ENCODE results near the gene BCDIN3D.

The BCDIN3D gene

DNA sequence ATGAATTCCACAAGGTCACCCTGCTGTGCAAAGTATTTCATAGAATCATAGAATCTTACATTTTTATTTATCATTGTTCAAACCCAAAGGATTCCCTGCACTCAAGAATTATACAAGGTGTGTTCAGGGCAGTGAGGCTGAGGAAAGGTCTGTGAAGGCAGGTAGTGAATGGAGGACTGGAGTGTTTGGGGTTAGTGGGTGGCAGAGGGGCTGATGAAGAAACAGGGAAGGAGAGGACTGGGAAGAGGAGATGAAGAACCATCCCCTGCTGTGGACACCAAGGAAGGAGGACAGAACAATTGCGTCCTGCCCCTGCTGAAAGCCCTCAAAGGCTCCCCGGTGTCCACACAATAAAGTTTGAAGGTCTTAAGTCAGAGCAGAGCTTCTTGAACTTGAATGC lies 10.8 kb upstream of the BCDIN3D start:
- 76% methylated on average over 2 of the region's 2 CpGs for WGBS

GRCh38 chr12:49847161-49847560 lies 4.3 kb upstream of the BCDIN3D start:
- Histone ChIP-seq H3K27ac (ENCODE audit: low read depth, low read length) (no peak overlapping the region), H3K36me3 (ENCODE audit: insufficient read depth, low read length) (no peaks in the 10 kb centered on the region), H3K9ac (ENCODE audit: low read depth, low read length) (no peak overlapping the region), H3K4me1 (ENCODE audit: insufficient read depth, low read length) (no peaks in the 10 kb centered on the region), H3K9me3 (ENCODE audit: insufficient read depth, low read depth, low read length) (no peaks in the 10 kb centered on the region), H3K27me3 (ENCODE audit: insufficient read depth, low read length) (peaks cover 14% of the 10 kb centered on the region; the same call in 1 of the 2 replicates), H3K4me3 (ENCODE audit: low read length) (no peak overlapping the region)
- 89% methylated on average over 1 of the region's 2 CpGs for WGBS

More for the DNA sequence above, 10.8 kb upstream of the BCDIN3D start:
- Histone ChIP-seq H3K9me3 (ENCODE audit: insufficient read depth, low read depth, low read length) (no peaks in the 10 kb centered on the region), H3K4me1 (ENCODE audit: insufficient read depth, low read length) (no peaks in the 10 kb centered on the region), H3K27me3 (ENCODE audit: insufficient read depth, low read length) (peaks cover 4% of the 10 kb centered on the region; the same call in 1 of the 2 replicates), H3K27ac (ENCODE audit: low read depth, low read length) (no peak overlapping the region), H3K9ac (ENCODE audit: low read depth, low read length) (no peak overlapping the region), H3K4me3 (ENCODE audit: low read length) (no peak overlapping the region), H3K36me3 (ENCODE audit: insufficient read depth, low read length) (no peaks in the 10 kb centered on the region)

GRCh38 chr12:49846032-49846431 lies 3.1 kb upstream of the BCDIN3D start:
- Histone ChIP-seq H3K36me3 (ENCODE audit: insufficient read depth, low read length) (no peaks in the 10 kb centered on the region), H3K9ac (ENCODE audit: low read depth, low read length) (no peak overlapping the region), H3K27me3 (ENCODE audit: insufficient read depth, low read length) (peaks cover 14% of the 10 kb centered on the region; the same call in 1 of the 2 replicates), H3K4me1 (ENCODE audit: insufficient read depth, low read length) (peaks cover 5% of the 10 kb centered on the region; the same call in 1 of the 2 replicates), H3K27ac (ENCODE audit: low read depth, low read length) (no peak overlapping the region), H3K4me3 (ENCODE audit: low read length) (no peak overlapping the region), H3K9me3 (ENCODE audit: insufficient read depth, low read depth, low read length) (no peaks in the 10 kb centered on the region)
- WGBS: 92% methylated on average over 1 of the region's 2 CpGs

DNA sequence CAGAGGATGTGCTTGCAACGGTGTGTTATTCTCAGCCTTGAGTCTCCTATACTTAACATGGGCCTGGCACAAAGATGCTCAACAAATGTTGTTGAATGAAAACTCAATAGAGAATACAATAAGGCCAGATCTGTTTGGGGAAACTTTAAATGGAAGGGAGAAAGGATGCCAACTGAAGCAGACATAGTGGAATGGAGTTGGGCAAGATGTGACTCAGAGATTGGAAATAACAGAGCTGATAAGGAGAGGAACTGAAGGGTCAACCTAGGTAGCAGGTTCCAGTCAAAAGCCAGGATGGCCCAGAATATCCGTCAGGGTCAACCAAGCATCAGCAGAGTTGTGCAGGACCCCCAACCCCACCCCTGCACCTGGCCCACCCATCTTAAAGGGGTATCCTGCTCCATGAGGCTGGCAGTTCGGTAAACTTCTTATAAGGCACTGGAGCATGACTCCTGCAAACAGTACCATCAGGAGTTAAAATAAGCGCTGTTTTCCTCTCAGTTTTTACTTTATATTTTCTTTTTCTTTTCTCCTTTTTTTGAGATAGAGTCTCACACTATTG lies 1.1 kb upstream of the BCDIN3D start:
- no peak overlapping the region for H3K27ac ChIP-seq (ENCODE audit: low read depth, low read length)
- H3K9me3 ChIP-seq (ENCODE audit: insufficient read depth, low read depth, low read length): no peaks in the 10 kb centered on the region
- H3K4me3 ChIP-seq (ENCODE audit: low read length): no peak overlapping the region
- H3K4me1 ChIP-seq (ENCODE audit: insufficient read depth, low read length): peaks cover 5% of the 10 kb centered on the region; the same call in 1 of the 2 replicates
- no peak overlapping the region for H3K9ac ChIP-seq (ENCODE audit: low read depth, low read length)
- peaks cover 10% of the 10 kb centered on the region; the same call in 1 of the 2 replicates for H3K27me3 ChIP-seq (ENCODE audit: insufficient read depth, low read length)
- 97% methylated on average over 4 of the region's 4 CpGs for WGBS
- H3K36me3 ChIP-seq (ENCODE audit: insufficient read depth, low read length): no peaks in the 10 kb centered on the region

DNA sequence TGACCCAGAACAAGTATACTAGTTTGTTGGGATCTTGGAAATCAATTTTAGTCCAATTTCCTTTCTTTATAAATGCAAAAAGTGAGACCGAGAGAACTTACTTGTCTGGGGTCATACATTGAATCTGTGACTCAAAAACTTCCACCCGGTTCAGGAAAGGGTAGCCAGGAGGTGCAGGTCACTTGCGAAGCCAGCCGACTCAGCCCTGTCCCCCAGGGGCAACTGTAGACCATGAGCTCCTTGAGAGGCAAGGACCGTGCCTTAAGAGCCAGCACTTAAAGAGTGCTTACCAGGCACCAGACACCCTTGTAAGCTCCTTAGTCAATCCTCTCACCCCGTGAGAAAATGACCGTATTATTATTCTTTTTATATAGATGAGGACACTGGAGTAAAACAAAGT lies 505 bp upstream of the BCDIN3D start:
- peaks cover 5% of the 10 kb centered on the region; the same call in 1 of the 2 replicates for H3K4me1 ChIP-seq (ENCODE audit: insufficient read depth, low read length)
- peaks cover 8% of the 10 kb centered on the region; the same call in 1 of the 2 replicates for H3K27me3 ChIP-seq (ENCODE audit: insufficient read depth, low read length)
- 87% methylated on average over 7 of the region's 7 CpGs for WGBS
- H3K36me3 ChIP-seq (ENCODE audit: insufficient read depth, low read length): no peaks in the 10 kb centered on the region
- H3K27ac ChIP-seq (ENCODE audit: low read depth, low read length): peak overlapping the region; percentile 84; the same call in 1 of the 2 replicates
- peak overlapping the region; percentile 77 for H3K4me3 ChIP-seq (ENCODE audit: low read length)
- H3K9me3 ChIP-seq (ENCODE audit: insufficient read depth, low read depth, low read length): no peaks in the 10 kb centered on the region
- peak overlapping the region; percentile 79 for H3K9ac ChIP-seq (ENCODE audit: low read depth, low read length)

GRCh38 chr12:49838973-49839633 lies 3.8 kb downstream of the BCDIN3D start:
- Histone ChIP-seq H3K9ac (ENCODE audit: low read depth, low read length) (no peak overlapping the region), H3K4me3 (ENCODE audit: low read length) (no peak overlapping the region), H3K27me3 (ENCODE audit: insufficient read depth, low read length) (no peaks in the 10 kb centered on the region), H3K27ac (ENCODE audit: low read depth, low read length) (no peak overlapping the region), H3K9me3 (ENCODE audit: insufficient read depth, low read depth, low read length) (no peaks in the 10 kb centered on the region), H3K4me1 (ENCODE audit: insufficient read depth, low read length) (peaks cover 5% of the 10 kb centered on the region; the same call in 1 of the 2 replicates), H3K36me3 (ENCODE audit: insufficient read depth, low read length) (no peaks in the 10 kb centered on the region)
- WGBS: 56% methylated on average over 3 of the region's 3 CpGs

- WGBS: 82% methylated on average over 5 of the region's 5 CpGs
- Histone ChIP-seq H3K9me3 (ENCODE audit: insufficient read depth, low read depth, low read length) (no peaks in the 10 kb centered on the region), H3K27me3 (ENCODE audit: insufficient read depth, low read length) (no peaks in the 10 kb centered on the region), H3K4me3 (ENCODE audit: low read length) (no peak overlapping the region), H3K27ac (ENCODE audit: low read depth, low read length) (no peak overlapping the region), H3K36me3 (ENCODE audit: insufficient read depth, low read length) (no peaks in the 10 kb centered on the region), H3K9ac (ENCODE audit: low read depth, low read length) (no peak overlapping the region), H3K4me1 (ENCODE audit: insufficient read depth, low read length) (peaks cover 8% of the 10 kb centered on the region)
Observed at GRCh38 chr12:49832836-49833421, 10.0 kb downstream of the BCDIN3D start.

DNA sequence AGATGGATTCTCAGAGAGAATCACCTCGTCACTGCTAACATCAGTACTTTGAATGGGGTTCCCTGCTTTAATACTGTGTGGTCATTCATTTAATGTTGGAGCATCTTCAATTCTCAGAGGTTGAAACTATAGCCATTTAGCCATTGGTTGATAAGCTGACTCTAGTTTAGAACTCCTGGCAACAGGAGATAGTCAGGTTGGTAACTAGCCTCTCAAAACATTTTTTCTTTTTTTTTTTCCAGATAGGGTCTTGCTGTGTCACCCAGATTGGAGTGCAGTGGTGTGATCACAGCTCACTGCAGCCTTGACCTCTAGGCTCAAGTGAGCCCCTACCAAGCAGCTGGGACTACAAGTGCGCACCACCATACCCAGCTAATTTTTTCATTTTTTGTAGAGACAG lies 11.2 kb downstream of the BCDIN3D start:
- Histone ChIP-seq H3K4me3 (ENCODE audit: low read length) (no peak overlapping the region), H3K27ac (ENCODE audit: low read depth, low read length) (no peak overlapping the region), H3K27me3 (ENCODE audit: insufficient read depth, low read length) (no peaks in the 10 kb centered on the region), H3K4me1 (ENCODE audit: insufficient read depth, low read length) (peaks cover 11% of the 10 kb centered on the region), H3K9me3 (ENCODE audit: insufficient read depth, low read depth, low read length) (no peaks in the 10 kb centered on the region), H3K9ac (ENCODE audit: low read depth, low read length) (no peak overlapping the region), H3K36me3 (ENCODE audit: insufficient read depth, low read length) (no peaks in the 10 kb centered on the region)
- WGBS: 91% methylated on average over 2 of the region's 2 CpGs

DNA sequence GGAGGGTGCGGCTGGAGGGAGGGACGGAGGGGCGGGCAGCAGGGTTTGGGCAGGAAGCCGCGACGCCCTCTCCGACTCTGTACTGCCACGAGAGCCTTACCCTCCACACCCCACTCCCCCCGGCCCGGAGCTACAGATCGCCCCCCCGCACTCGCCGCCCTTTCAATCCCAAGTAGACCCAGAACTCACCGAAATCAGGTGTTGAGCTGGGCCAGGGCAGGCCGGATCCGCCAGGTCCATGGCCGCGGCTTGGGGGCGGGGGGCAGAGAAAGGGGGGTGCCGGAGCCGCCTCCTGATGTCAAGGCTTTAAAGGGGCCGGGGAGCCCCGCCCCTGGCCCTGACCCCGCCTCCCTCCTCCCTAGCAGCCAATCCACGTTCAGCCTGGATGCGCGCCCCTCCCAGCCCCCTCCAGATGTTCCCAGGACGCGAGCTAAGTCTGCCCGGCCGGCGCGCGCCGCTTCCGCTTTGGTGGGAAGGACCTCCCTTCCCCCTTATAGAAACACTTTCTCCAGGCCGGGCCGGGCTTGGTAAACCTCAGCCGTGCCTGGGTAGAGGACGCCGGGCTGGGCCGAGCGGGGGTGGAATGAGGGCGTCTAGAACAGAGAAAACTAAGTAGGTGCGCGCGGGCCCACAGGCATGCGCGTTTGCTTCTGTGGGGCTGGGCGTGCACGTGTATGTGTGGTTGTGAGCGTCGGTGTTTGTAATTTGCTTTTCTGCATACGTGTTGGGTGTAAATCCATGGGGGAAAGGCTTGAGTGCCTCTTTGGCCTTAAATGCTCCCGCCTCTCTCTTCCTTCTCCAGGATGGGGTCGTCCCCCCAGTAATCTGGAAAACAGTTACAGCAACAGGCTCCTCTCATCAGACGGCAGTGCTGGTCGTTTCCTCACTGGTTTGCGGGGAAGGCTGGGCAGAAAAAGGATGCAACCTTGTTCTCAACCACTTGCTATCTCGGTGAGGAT lies 14.5 kb downstream of the BCDIN3D start, which contains the start of gene NCKAP5L:
Gene NCKAP5L, minus strand, starts transcription at position 281 of the 959 bp plus-strand sequence. CDS start 24,369 bp downstream, outside the sequence.
- Histone ChIP-seq H3K9me3 (ENCODE audit: insufficient read depth, low read depth, low read length) (no peaks in the 10 kb centered on the region), H3K9ac (ENCODE audit: low read depth, low read length) (peak within 1 kb of the TSS; percentile 83), H3K4me1 (ENCODE audit: insufficient read depth, low read length) (peaks cover 31% of the 10 kb centered on the region), H3K27me3 (ENCODE audit: insufficient read depth, low read length) (no peaks in the 10 kb centered on the region), H3K36me3 (ENCODE audit: insufficient read depth, low read length) (no peaks in the 10 kb centered on the region), H3K27ac (ENCODE audit: low read depth, low read length) (peak within 1 kb of the TSS; percentile 92), H3K4me3 (ENCODE audit: low read length) (peak within 1 kb of the TSS; percentile 91)
- WGBS: 2% methylated on average over 59 of the region's 61 CpGs

GRCh38 chr12:49827401-49828099 lies 15.4 kb downstream of the BCDIN3D start:
- no peaks in the 10 kb centered on the region for H3K27me3 ChIP-seq (ENCODE audit: insufficient read depth, low read length)
- H3K9ac ChIP-seq (ENCODE audit: low read depth, low read length): peak overlapping the region; percentile 83
- H3K27ac ChIP-seq (ENCODE audit: low read depth, low read length): peak overlapping the region; percentile 16
- peak overlapping the region; percentile 91 for H3K4me3 ChIP-seq (ENCODE audit: low read length)
- 2% methylated on average over 28 of the region's 38 CpGs for WGBS
- peaks cover 31% of the 10 kb centered on the region for H3K4me1 ChIP-seq (ENCODE audit: insufficient read depth, low read length)
- no peaks in the 10 kb centered on the region for H3K9me3 ChIP-seq (ENCODE audit: insufficient read depth, low read depth, low read length)
- 0 out of 2 replicates have a peak, but pooled peaks cover 2% of the 10 kb centered on the region for H3K36me3 ChIP-seq (ENCODE audit: insufficient read depth, low read length)
